Endothelial cell (in vitro differentiated cells): ENCODE data around the gene SEZ6. TPM values are rescaled to one million over a fixed set of nuclear protein-coding genes. Genes with fewer than 3 reads are reported as not detected.

Source experiments
- DNase-seq: peaks from one replicate; pipeline ENCODE4 v3.0.0; 2021; ENCODE audit warnings: low spot score
- H3K27ac Mint-ChIP-seq: one replicate; pipeline ENCODE4 v1.8.0; 2021; ENCODE audit warnings: mixed read lengths, inconsistent platforms; ENCODE audit not compliant: unreplicated experiment
- H3K27me3 Mint-ChIP-seq: one replicate; pipeline ENCODE4 v1.8.0; 2021; ENCODE audit warnings: mild to moderate bottlenecking, moderate library complexity, mixed read lengths, inconsistent platforms; ENCODE audit not compliant: unreplicated experiment
- H3K36me3 Mint-ChIP-seq: one replicate; pipeline ENCODE4 v1.8.0; 2021; ENCODE audit warnings: mild to moderate bottlenecking, low read depth, mixed read lengths, inconsistent platforms; ENCODE audit not compliant: unreplicated experiment
- H3K4me1 Mint-ChIP-seq: one replicate; pipeline ENCODE4 v1.8.0; 2021; ENCODE audit warnings: mild to moderate bottlenecking, mixed read lengths, inconsistent platforms; ENCODE audit not compliant: unreplicated experiment
- H3K4me3 Mint-ChIP-seq: one replicate; pipeline ENCODE4 v1.8.0; 2021; ENCODE audit warnings: mild to moderate bottlenecking, mixed read lengths, inconsistent platforms; ENCODE audit not compliant: unreplicated experiment
- H3K9me3 Mint-ChIP-seq: one replicate; pipeline ENCODE4 v1.8.0; 2021; ENCODE audit warnings: mixed read lengths, inconsistent platforms; ENCODE audit not compliant: unreplicated experiment
- CTCF ChIP-seq: fragments of 200-600 bp; sonication (generic); IDR thresholded peaks from one replicate; pipeline ENCODE4 v1.5.0; 2021; ENCODE audit warnings: antibody characterized with exemption; ENCODE audit not compliant: unreplicated experiment
- total RNA-seq: library from RNA; stranded (reverse); fragmentation: NEBNext Ultra II Directional; extraction: Animal tissue kit (Norgen Biotek cat#: 25700); gene quantifications from one replicate; pipeline ENCODE4 v1.2.1, GENCODE V29; 2021; ENCODE audit not compliant: unreplicated experiment

The SEZ6 gene
- total RNA-seq, 1 donor from 2014 or later, result 0.10 TPM

GRCh38 chr17:29041571-29041970 is 35.7 kb upstream of the SEZ6 start:
- Mint-ChIP-seq H3K27me3 (no peaks in the 10 kb centered on the region), H3K36me3 (no peaks in the 10 kb centered on the region), H3K4me1 (peaks cover 28% of the 10 kb centered on the region), H3K27ac (no peak overlapping the region), H3K9me3 (no peaks in the 10 kb centered on the region), H3K4me3 (no peak overlapping the region)
- TF ChIP-seq CTCF, result no peak
- no peak for DNase-seq

- Mint-ChIP-seq H3K36me3 (no peaks in the 10 kb centered on the region), H3K27me3 (no peaks in the 10 kb centered on the region), H3K4me1 (peaks cover 28% of the 10 kb centered on the region), H3K27ac (no peak overlapping the region), H3K9me3 (no peaks in the 10 kb centered on the region), H3K4me3 (no peak overlapping the region)
- no peak for TF ChIP-seq CTCF
- no peak for DNase-seq
Observed at GRCh38 chr17:29041091-29041490, 35.3 kb upstream of the SEZ6 start.

- no peak overlapping the region for H3K4me3 Mint-ChIP-seq
- no peak for DNase-seq
- H3K36me3 Mint-ChIP-seq, result peaks cover 3% of the 10 kb centered on the region
- H3K4me1 Mint-ChIP-seq, result peaks cover 33% of the 10 kb centered on the region
- no peaks in the 10 kb centered on the region for H3K27me3 Mint-ChIP-seq
- no peaks in the 10 kb centered on the region for H3K9me3 Mint-ChIP-seq
- no peak overlapping the region for H3K27ac Mint-ChIP-seq
- TF ChIP-seq CTCF, result no peak
Observed at GRCh38 chr17:29039764-29040598, 34.1 kb upstream of the SEZ6 start.

- peaks cover 18% of the 10 kb centered on the region for H3K4me1 Mint-ChIP-seq
- H3K4me3 Mint-ChIP-seq, result no peak overlapping the region
- no peak for DNase-seq
- H3K36me3 Mint-ChIP-seq, result peaks cover 9% of the 10 kb centered on the region
- no peak for TF ChIP-seq CTCF
- H3K27ac Mint-ChIP-seq, result no peak overlapping the region
- no peaks in the 10 kb centered on the region for H3K9me3 Mint-ChIP-seq
- H3K27me3 Mint-ChIP-seq, result peaks cover 4% of the 10 kb centered on the region
Observed at GRCh38 chr17:29038085-29038795, 32.4 kb upstream of the SEZ6 start.

GRCh38 chr17:29037739-29038084 is 31.9 kb upstream of the SEZ6 start:
- H3K27ac Mint-ChIP-seq, result no peak overlapping the region
- no peak overlapping the region for H3K4me3 Mint-ChIP-seq
- TF ChIP-seq CTCF, result no peak
- H3K36me3 Mint-ChIP-seq, result peaks cover 9% of the 10 kb centered on the region
- no peaks in the 10 kb centered on the region for H3K9me3 Mint-ChIP-seq
- DNase-seq, result no peak
- peaks cover 13% of the 10 kb centered on the region for H3K4me1 Mint-ChIP-seq
- H3K27me3 Mint-ChIP-seq, result peaks cover 4% of the 10 kb centered on the region
